NCI-H446 (cell line): ENCODE data around the gene HELZ.
A peak's percentile ranks its signal among the peaks of the same experiment; 100 is the strongest.

Experiments
- DNase-seq, 2 experiments: peaks; one replicate each; lab custom pipeline; 2025; lab: John Stamatoyannopoulos, UW

The HELZ gene

GRCh38 chr17:67074781-67075180 lies 170.2 kb downstream of the HELZ start:
- no peak for DNase-seq

DNA sequence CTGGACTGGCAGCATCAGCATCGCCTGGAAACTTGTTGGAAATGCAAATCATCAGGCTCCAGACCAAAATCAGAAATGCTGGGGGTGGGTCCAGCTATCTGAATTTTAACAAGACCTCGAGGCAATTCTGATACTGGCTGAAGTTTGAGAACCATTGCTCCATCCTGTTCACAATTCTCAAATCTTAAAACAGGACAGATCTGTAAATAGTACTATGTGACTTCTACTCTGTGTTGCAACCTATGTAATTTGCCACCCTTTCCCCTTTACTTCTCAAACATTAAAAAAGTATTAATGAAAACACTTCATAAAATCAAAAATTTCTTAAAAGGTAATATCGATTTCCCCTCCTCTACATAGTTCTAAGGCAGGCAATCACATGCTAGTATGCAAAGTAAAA lies 172.1 kb downstream of the HELZ start:
- DNase-seq: no peak

DNA sequence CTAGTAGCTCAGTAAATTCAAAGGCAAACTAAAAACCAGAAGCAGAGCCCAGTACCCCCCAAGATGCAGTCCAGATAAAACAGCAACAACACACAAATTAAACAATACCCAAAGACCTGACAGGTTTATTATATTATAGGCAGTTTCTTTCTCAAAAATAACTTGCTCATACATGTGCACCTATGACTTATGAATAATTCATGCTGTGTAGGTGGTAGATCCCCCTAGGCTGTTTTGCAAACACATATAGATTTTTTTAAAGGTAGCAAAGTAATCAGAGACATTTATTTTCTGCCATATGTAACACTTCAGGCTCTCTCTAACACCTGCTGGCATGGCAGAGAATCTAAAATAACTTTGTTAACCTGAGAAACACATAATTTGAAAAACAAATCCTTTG lies 173.4 kb downstream of the HELZ start:
- DNase-seq: no peak

DNA sequence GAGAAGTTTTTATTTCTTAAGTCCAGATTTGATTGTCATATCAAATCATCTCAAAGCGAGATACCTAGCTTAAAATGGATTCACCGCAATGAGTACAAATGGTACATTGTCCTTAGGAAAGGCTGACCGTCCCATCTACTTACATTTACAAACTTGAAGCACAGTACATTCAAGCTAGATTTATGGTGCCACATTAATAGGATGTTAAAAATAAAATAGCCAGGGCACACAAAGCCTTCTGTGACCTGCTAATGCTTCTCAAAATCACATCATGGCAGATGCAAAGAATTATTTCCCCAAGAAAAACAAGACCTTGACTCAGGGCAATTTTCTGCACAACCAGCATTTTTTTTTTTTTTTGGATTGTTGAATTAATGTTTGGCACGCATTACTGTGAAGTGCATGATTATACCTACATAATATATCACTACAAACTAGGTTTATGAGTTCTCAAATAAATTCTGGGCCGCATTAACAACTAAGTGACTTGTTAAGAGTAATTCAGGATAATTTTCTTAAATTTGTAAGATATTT lies 175.3 kb downstream of the HELZ start:
- DNase-seq: no peak

GRCh38 chr17:67068999-67069398 lies 176.0 kb downstream of the HELZ start:
- no peak for DNase-seq

- no peak for DNase-seq
Observed at GRCh38 chr17:67067571-67068482, 177.2 kb downstream of the HELZ start.

GRCh38 chr17:67066717-67067116 lies 178.3 kb downstream of the HELZ start:
- DNase-seq: no peak

- DNase-seq: no peak
Observed at GRCh38 chr17:67063141-67063540, 181.9 kb downstream of the HELZ start.

DNA sequence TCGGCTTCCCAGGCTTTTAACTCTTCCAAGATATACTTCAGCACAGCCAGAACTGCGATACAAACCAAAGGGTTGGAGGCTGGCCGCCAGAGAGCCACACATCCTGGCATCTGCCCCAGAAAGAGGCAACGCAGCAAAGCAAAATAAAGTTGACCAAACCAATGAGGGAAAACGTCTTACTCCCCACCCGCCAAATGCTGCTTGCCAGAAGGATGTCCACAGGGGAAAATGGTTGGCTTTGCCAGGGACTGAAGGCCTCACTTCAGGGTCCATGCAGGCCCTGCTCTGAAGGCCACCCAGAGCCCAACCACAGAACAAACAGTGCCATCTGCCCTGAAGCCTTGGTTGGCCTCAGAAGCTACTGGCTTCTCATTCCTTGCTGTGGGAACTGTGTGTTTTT lies 185.6 kb downstream of the HELZ start:
- peak; percentile 36 to 78 for DNase-seq

GRCh38 chr17:67058036-67058435 lies 187.0 kb downstream of the HELZ start:
- DNase-seq: no peak

- DNase-seq: no peak
Observed at GRCh38 chr17:67056746-67057490, 188.1 kb downstream of the HELZ start.

GRCh38 chr17:67055811-67056745 lies 188.9 kb downstream of the HELZ start:
- no peak for DNase-seq

DNA sequence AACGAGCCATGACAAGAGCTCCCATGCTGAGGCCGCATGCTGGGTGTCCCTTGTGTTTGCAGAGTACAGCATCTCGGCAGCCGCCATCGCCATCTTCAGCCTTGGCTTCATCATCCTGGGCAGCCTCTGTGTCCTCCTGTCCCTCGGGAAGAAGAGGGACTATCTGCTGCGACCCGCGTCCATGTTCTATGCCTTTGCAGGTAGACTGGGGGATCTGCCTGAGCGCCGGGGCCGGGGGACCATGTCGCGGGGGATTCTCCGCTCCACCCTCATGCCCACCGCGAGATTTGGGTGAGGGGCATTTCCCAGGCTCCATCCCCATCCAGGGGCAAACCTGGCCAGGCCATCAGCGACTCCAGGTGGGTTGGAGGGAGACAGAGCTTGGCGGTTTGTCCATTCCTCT lies 190.0 kb downstream of the HELZ start:
- DNase-seq: no peak

- no peak for DNase-seq
Observed at GRCh38 chr17:67054608-67055007, 190.4 kb downstream of the HELZ start.

DNA sequence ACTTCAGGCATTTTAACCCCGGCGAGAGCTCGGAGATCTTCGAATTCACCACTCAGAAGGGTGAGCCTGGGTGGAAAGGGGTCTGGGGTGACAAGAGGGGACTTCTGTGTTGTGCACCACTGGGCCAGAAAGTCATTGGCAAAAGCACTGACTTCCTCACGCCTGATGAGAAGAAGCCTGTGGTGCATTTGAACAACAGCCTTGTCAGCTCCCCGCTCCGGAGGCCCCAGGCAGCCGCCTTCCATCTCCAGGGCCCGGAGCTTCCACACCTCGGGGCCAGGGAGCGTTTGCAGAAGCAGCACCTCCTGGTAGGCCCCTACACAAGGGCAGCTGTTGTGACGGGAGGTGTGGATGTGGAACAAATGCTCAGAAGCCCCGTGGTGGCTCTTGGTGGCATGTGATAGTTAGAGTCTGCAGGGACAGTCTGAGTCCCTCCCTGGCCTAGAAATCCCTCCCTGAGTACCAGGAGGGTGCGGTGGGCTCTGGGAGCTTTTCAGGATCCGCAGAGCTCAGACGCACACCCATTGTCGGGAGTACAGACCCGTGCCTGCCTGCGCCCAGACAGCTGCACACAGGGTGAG lies 190.9 kb downstream of the HELZ start:
- DNase-seq: no peak

GRCh38 chr17:67053438-67054000 lies 191.5 kb downstream of the HELZ start:
- DNase-seq: no peak

- no peak for DNase-seq
Observed at GRCh38 chr17:67052720-67053437, 192.1 kb downstream of the HELZ start.

- no peak for DNase-seq
Observed at GRCh38 chr17:67051837-67052236, 193.2 kb downstream of the HELZ start.

- DNase-seq: no peak
Observed at GRCh38 chr17:67051155-67051538, 193.8 kb downstream of the HELZ start.

DNA sequence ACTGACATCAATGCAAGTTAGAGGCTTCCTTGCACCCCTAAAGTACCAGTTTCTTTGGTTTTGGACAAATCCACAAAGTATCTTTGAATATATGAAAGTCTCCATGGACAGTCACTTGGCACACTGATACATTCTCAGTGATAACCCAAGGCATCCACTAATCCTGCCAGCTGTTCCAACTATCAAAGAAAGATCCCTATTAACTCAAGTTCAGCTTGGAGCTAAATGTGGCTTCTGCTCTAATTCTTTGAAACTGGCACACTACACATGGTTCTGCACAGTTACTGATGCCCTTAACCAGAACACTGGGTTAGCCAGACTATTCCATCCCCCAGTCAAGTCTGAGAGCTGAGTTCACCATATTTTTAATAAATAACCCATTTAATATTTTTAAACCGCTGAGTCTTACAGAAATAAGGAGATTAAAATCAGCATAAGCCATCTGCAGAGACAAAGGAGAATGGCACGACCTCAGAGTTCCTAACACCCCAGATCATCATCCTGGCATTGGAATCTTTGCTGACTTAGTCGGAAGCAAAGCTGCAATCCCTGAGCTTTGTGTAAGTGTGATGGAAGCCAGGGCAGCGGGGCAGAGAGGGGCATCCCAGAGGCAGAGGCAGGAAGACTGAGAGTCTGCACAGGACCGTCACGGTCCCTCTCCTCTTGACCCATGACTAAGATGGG lies 194.4 kb downstream of the HELZ start:
- DNase-seq: no peak
